ACC112 (cell line): ENCODE results near the gene ANKRD62.
"Not testable (repeated sequence)": the region's sequence is repeated elsewhere in the genome, so short reads cannot be mapped to it uniquely, and the experiment has no call there.

Source experiments
- H2AFZ ChIP-seq: fragments of 200-600 bp; sonication (generic); one replicate; pipeline ENCODE4 v1.6.0; 2017; ENCODE audit warnings: antibody characterized with exemption, low read length; ENCODE audit not compliant: unreplicated experiment
- H3K27ac ChIP-seq: fragments of 200-600 bp; sonication (generic); 2 replicates; pipeline ENCODE4 v1.5.1; 2014; ENCODE audit warnings: low read depth, mild to moderate bottlenecking, antibody characterized with exemption, low read length, moderate library complexity
- H3K27me3 ChIP-seq: fragments of 200-600 bp; sonication (generic); 2 replicates; pipeline ENCODE4 v1.6.1; 2014; ENCODE audit warnings: mild to moderate bottlenecking, antibody characterized with exemption, low read length, moderate library complexity, mixed read lengths; ENCODE audit not compliant: insufficient read depth
- H3K36me3 ChIP-seq: fragments of 200-600 bp; sonication (generic); 2 replicates; pipeline ENCODE4 v1.6.1; 2016; ENCODE audit warnings: mild to moderate bottlenecking, antibody characterized with exemption, low read length, moderate library complexity, mixed read lengths; ENCODE audit not compliant: insufficient read depth
- H3K4me1 ChIP-seq: fragments of 200-600 bp; sonication (generic); one replicate; pipeline ENCODE4 v1.6.1; 2016; ENCODE audit warnings: low read length, mixed read lengths; ENCODE audit not compliant: insufficient read depth, unreplicated experiment, control insufficient read depth
- H3K4me3 ChIP-seq: fragments of 200-600 bp; sonication (generic); 2 replicates; pipeline ENCODE4 v1.5.1; 2014; ENCODE audit warnings: mild to moderate bottlenecking, low read depth, low read length
- H3K79me2 ChIP-seq: fragments of 200-600 bp; sonication (generic); one replicate; pipeline ENCODE4 v1.6.0; 2016; ENCODE audit warnings: low read length; ENCODE audit not compliant: control insufficient read depth, unreplicated experiment, insufficient read depth

Gene ANKRD62

GRCh38 chr18:12099160-12099559 is 5.5 kb downstream of the ANKRD62 start:
- H3K27ac ChIP-seq = no peak overlapping the region

GRCh38 chr18:12101266-12101665 is 7.6 kb downstream of the ANKRD62 start:
- no peak overlapping the region for H3K27ac ChIP-seq
- H2AFZ ChIP-seq = no peak overlapping the region
- H3K27me3 ChIP-seq = peaks cover 78% of the 10 kb centered on the region
- no peak overlapping the region for H3K4me3 ChIP-seq
- H3K4me1 ChIP-seq = no peaks in the 10 kb centered on the region
- no peaks in the 10 kb centered on the region for H3K36me3 ChIP-seq
- no peaks in the 10 kb centered on the region for H3K79me2 ChIP-seq

More at GRCh38 chr18:12099160-12099559, 5.5 kb downstream of the ANKRD62 start:
- Histone ChIP-seq H3K79me2 (no peaks in the 10 kb centered on the region), H2AFZ (no peak overlapping the region), H3K27me3 (peaks cover 57% of the 10 kb centered on the region), H3K4me3 (no peak overlapping the region), H3K4me1 (no peaks in the 10 kb centered on the region), H3K36me3 (no peaks in the 10 kb centered on the region)

- Histone ChIP-seq H3K4me3 (no peak overlapping the region), H3K79me2 (no peaks in the 10 kb centered on the region), H3K27ac (no peak overlapping the region), H3K27me3 (peaks cover 81% of the 10 kb centered on the region), H3K4me1 (no peaks in the 10 kb centered on the region), H2AFZ (no peak overlapping the region), H3K36me3 (no peaks in the 10 kb centered on the region)
Observed at GRCh38 chr18:12102136-12102842, 8.6 kb downstream of the ANKRD62 start.

- Histone ChIP-seq H3K79me2 (no peaks in the 10 kb centered on the region), H3K27ac (no peak overlapping the region), H2AFZ (no peak overlapping the region), H3K4me1 (no peaks in the 10 kb centered on the region), H3K36me3 (no peaks in the 10 kb centered on the region), H3K27me3 (peaks cover 83% of the 10 kb centered on the region), H3K4me3 (no peak overlapping the region)
Observed at GRCh38 chr18:12106471-12106870, 12.8 kb downstream of the ANKRD62 start.

- H3K79me2 ChIP-seq = no peaks in the 10 kb centered on the region
- no peaks in the 10 kb centered on the region for H3K4me1 ChIP-seq
- H3K4me3 ChIP-seq = no peak overlapping the region
- no peak overlapping the region for H2AFZ ChIP-seq
- H3K27ac ChIP-seq = no peak overlapping the region
- no peaks in the 10 kb centered on the region for H3K36me3 ChIP-seq
- peaks cover 83% of the 10 kb centered on the region for H3K27me3 ChIP-seq
Observed at GRCh38 chr18:12109836-12110235, 16.2 kb downstream of the ANKRD62 start.

GRCh38 chr18:12113999-12114646 is 20.5 kb downstream of the ANKRD62 start:
- Histone ChIP-seq H3K4me3 (no peak overlapping the region), H3K27ac (no peak overlapping the region), H3K4me1 (no peaks in the 10 kb centered on the region), H3K27me3 (peaks cover 71% of the 10 kb centered on the region), H3K79me2 (no peaks in the 10 kb centered on the region), H2AFZ (no peak overlapping the region), H3K36me3 (no peaks in the 10 kb centered on the region)

- no peak overlapping the region for H3K4me3 ChIP-seq
- H3K27me3 ChIP-seq = peaks cover 45% of the 10 kb centered on the region
- H3K4me1 ChIP-seq = no peaks in the 10 kb centered on the region
- H3K36me3 ChIP-seq = no peaks in the 10 kb centered on the region
- no peak overlapping the region for H3K27ac ChIP-seq
- no peak overlapping the region for H2AFZ ChIP-seq
- H3K79me2 ChIP-seq = no peaks in the 10 kb centered on the region
Observed at GRCh38 chr18:12119358-12119757, 25.7 kb downstream of the ANKRD62 start.

GRCh38 chr18:12121175-12122042 is 27.8 kb downstream of the ANKRD62 start:
- no peaks in the 10 kb centered on the region for H3K4me1 ChIP-seq
- H3K36me3 ChIP-seq = no peaks in the 10 kb centered on the region
- H3K4me3 ChIP-seq = no peak overlapping the region
- H3K79me2 ChIP-seq = no peaks in the 10 kb centered on the region
- no peak overlapping the region for H3K27ac ChIP-seq
- H2AFZ ChIP-seq = no peak overlapping the region
- H3K27me3 ChIP-seq = peaks cover 48% of the 10 kb centered on the region

- H3K4me3 ChIP-seq, H3K4me1 ChIP-seq, H3K27ac ChIP-seq, H2AFZ ChIP-seq, H3K36me3 ChIP-seq, H3K79me2 ChIP-seq: not testable (repeated sequence)
- peaks cover 50% of the 10 kb centered on the region for H3K27me3 ChIP-seq
Observed at GRCh38 chr18:12122043-12122389, 28.4 kb downstream of the ANKRD62 start.

GRCh38 chr18:12127647-12128046 is 34.0 kb downstream of the ANKRD62 start:
- not testable (repeated sequence) for H3K4me3 ChIP-seq, H3K36me3 ChIP-seq, H2AFZ ChIP-seq, H3K4me1 ChIP-seq, H3K79me2 ChIP-seq, H3K27ac ChIP-seq
- peaks cover 31% of the 10 kb centered on the region for H3K27me3 ChIP-seq
